A549 (cell line): ENCODE results near the gene PRCP. TPM values are rescaled to one million over a fixed set of nuclear protein-coding genes. Genes with fewer than 3 reads are reported as not detected.

ENCODE experiments used
- ATAC-seq, 2 experiments: fragments of 200-7000 bp in 1 of 2; fragments of >200 bp in 1 of 2; cut with Nextera tagmentation in 1 of 2; cut with Tn5 transposase in 1 of 2; 3 replicates each; pipeline versions ENCODE4 v1.8.0 to v1.9.1; 2018 to 2020; ENCODE audit warnings: mild to moderate bottlenecking in 1 of 2, moderate library complexity in 1 of 2
- CTCF ChIA-PET: fragments of 300-600 bp; sonication (Branson Sonifier 250); formaldehyde crosslinking; extraction: SDS; loops from one replicate; lab custom pipeline; 2021; ENCODE audit warnings: antibody characterized with exemption, inconsistent platforms; lab: Yijun Ruan, JAX
- POLR2A ChIA-PET: fragments of 350-600 bp; formaldehyde crosslinking; extraction: SDS; loops from one replicate; lab custom pipeline; 2021; ENCODE audit warnings: antibody characterized with exemption, inconsistent platforms; lab: Yijun Ruan, JAX
- DNase-seq, 2 experiments: peaks; one replicate each; pipeline versions ENCODE4 v3.0.0 to v3.0.0-alpha.2; 2011 to 2016; ENCODE audit warnings: low read depth in 1 of 2, low spot score in 1 of 2
- FAIRE-seq: peaks from 2 replicates; lab custom pipeline; 2011; peaks lifted over from hg19 to GRCh38; lab: Jason Lieb, UNC
- H3K27ac ChIP-seq, 2 experiments: fragments of >200 bp; sonication (Bioruptor Twin); formaldehyde crosslinking; 3 replicates each; pipeline ENCODE4 v1.5.1; 2016 to 2017
- H3K4me1 ChIP-seq: fragments of >200 bp; sonication (Bioruptor Twin); formaldehyde crosslinking; 3 replicates; pipeline ENCODE4 v1.6.1; 2016
- H3K4me2 ChIP-seq: fragments of >200 bp; sonication (Bioruptor Twin); formaldehyde crosslinking; 3 replicates; pipeline ENCODE4 v1.6.1; 2016
- H3K4me3 ChIP-seq: fragments of >200 bp; sonication (Bioruptor Twin); formaldehyde crosslinking; 3 replicates; pipeline ENCODE4 v1.5.1; 2016
- H3K9me3 ChIP-seq: fragments of >200 bp; sonication (Bioruptor Twin); formaldehyde crosslinking; 3 replicates; pipeline ENCODE4 v1.6.1; 2016
- BCL3 ChIP-seq: fragments of >200 bp; sonication (Bioruptor Twin); formaldehyde crosslinking; IDR thresholded peaks from 3 replicates; pipeline ENCODE4 v1.6.1; 2016
- CBX2 ChIP-seq: fragments of 200-600 bp; sonication (generic); IDR thresholded peaks from 2 replicates; pipeline ENCODE4 v1.6.1; 2016; ENCODE audit warnings: low read depth, mild to moderate bottlenecking, borderline replicate concordance
- CHD2 ChIP-seq: fragments of 150-350 bp; IDR thresholded peaks from 2 replicates; pipeline ENCODE4 v1.6.1; 2014; ENCODE audit warnings: low read length; ENCODE audit not compliant: partially characterized antibody
- CHD4 ChIP-seq: fragments of 200-600 bp; sonication (generic); IDR thresholded peaks from 2 replicates; pipeline ENCODE4 v1.6.1; 2016; ENCODE audit warnings: antibody characterized with exemption, mild to moderate bottlenecking, borderline replicate concordance
- CTCF ChIP-seq: fragments of >200 bp; sonication (Bioruptor Twin); formaldehyde crosslinking; IDR thresholded peaks from 3 replicates; pipeline ENCODE4 v1.5.1; 2016
- E2F6 ChIP-seq: IDR thresholded peaks from 2 replicates; pipeline ENCODE4 v1.6.1; 2012; ENCODE audit warnings: low read depth, borderline replicate concordance
- EP300 ChIP-seq, 2 experiments: fragments of >200 bp; sonication (Bioruptor Twin); formaldehyde crosslinking; IDR thresholded peaks; 2 replicates in 1 of 2; 3 replicates in 1 of 2; pipeline ENCODE4 v1.6.1; 2016 to 2017
- ESRRA ChIP-seq: fragments of 150-350 bp; IDR thresholded peaks from 2 replicates; pipeline ENCODE4 v1.6.1; 2014; ENCODE audit warnings: mild to moderate bottlenecking, low read length, borderline replicate concordance
- FOSL2 ChIP-seq, 2 experiments: fragments of 450-650 bp in 1 of 2; fragments of >200 bp in 1 of 2; sonication (Bioruptor Twin) in 1 of 2; formaldehyde crosslinking; IDR thresholded peaks; 2 replicates each; pipeline versions ENCODE4 v1.5.0 to v1.6.1; 2016 to 2020; ENCODE audit warnings: mild to moderate bottlenecking in 1 of 2, moderate library complexity in 1 of 2
- FOXS1 ChIP-seq: fragments of 250-450 bp; sonication (Bioruptor Pico); IDR thresholded peaks from 2 replicates; pipeline ENCODE4 v1.5.0; 2020; ENCODE audit warnings: mild to moderate bottlenecking, moderate library complexity
- HDAC2 ChIP-seq: fragments of 200-600 bp; sonication (generic); IDR thresholded peaks from 2 replicates; pipeline ENCODE4 v1.6.1; 2016
- HEYL ChIP-seq: fragments of 250-450 bp; sonication (Bioruptor Pico); IDR thresholded peaks from 2 replicates; pipeline ENCODE4 v1.8.0; 2021; ENCODE audit warnings: mild to moderate bottlenecking, moderate library complexity
- HOXB13 ChIP-seq: fragments of 250-450 bp; sonication (Bioruptor Pico); IDR thresholded peaks from 2 replicates; pipeline ENCODE4 v1.5.0; 2020; ENCODE audit warnings: low read depth, mild to moderate bottlenecking, moderate library complexity
- JUNB ChIP-seq: fragments of >200 bp; sonication (Bioruptor Twin); formaldehyde crosslinking; IDR thresholded peaks from 2 replicates; pipeline ENCODE4 v1.6.1; 2016
- KDM1A ChIP-seq: fragments of 200-600 bp; sonication (generic); IDR thresholded peaks from 2 replicates; pipeline ENCODE4 v1.6.1; 2016; ENCODE audit warnings: low read depth, mild to moderate bottlenecking
- MAX ChIP-seq: IDR thresholded peaks from 2 replicates; pipeline ENCODE4 v1.6.1; 2012
- MAZ ChIP-seq: fragments of 150-350 bp; IDR thresholded peaks from 2 replicates; pipeline ENCODE4 v1.6.1; 2014; ENCODE audit warnings: antibody characterized with exemption, low read depth, low read length, borderline replicate concordance
- NFE2L2 ChIP-seq: fragments of 150-350 bp; conservative IDR thresholded peaks from 2 replicates; pipeline ENCODE4 v1.6.1; 2014; ENCODE audit warnings: low read length
- POLR2A ChIP-seq: IDR thresholded peaks from 2 replicates; pipeline ENCODE4 v1.6.1; 2012; ENCODE audit warnings: mild to moderate bottlenecking, low read length
- POLR2AphosphoS2 ChIP-seq: conservative IDR thresholded peaks from 2 replicates; pipeline ENCODE4 v1.6.1; 2012; ENCODE audit warnings: low read length, improper control_type of control experiment, inconsistent platforms
- RAD21 ChIP-seq, 2 experiments: fragments of >200 bp in 1 of 2; sonication (Bioruptor Twin) in 1 of 2; formaldehyde crosslinking in 1 of 2; IDR thresholded peaks in 1 of 2; conservative IDR thresholded peaks in 1 of 2; 2 replicates in 1 of 2; 3 replicates in 1 of 2; pipeline ENCODE4 v1.6.1; 2012 to 2018; ENCODE audit warnings: inconsistent platforms in 1 of 2
- RFX5 ChIP-seq: fragments of 450-650 bp; IDR thresholded peaks from 2 replicates; pipeline ENCODE4 v1.7.1; 2014; ENCODE audit warnings: antibody characterized with exemption, mild to moderate bottlenecking, moderate library complexity
- SMC3 ChIP-seq: fragments of >200 bp; sonication (Bioruptor Twin); formaldehyde crosslinking; IDR thresholded peaks from 3 replicates; pipeline ENCODE4 v1.6.1; 2018; ENCODE audit warnings: inconsistent platforms
- ZNF302 ChIP-seq: fragments of 250-450 bp; sonication (Bioruptor Pico); IDR thresholded peaks from 2 replicates; pipeline ENCODE4 v1.9.0; 2021; ENCODE audit warnings: inconsistent platforms, mild to moderate bottlenecking, moderate library complexity
- ZSCAN20 ChIP-seq: fragments of 250-450 bp; sonication (Bioruptor Pico); IDR thresholded peaks from 2 replicates; pipeline ENCODE4 v1.8.0; 2022; ENCODE audit warnings: mild to moderate bottlenecking, moderate library complexity
- WGBS: methylation state at CpG from one replicate; pipeline ENCODE4 v1.1.6; 2017; ENCODE audit errors: missing lambda C conversion rate; 5-methylcytosine and 5-hydroxymethylcytosine counted together
- polyA plus RNA-seq, 4 experiments: library from polyadenylated mRNA; depleted of rRNA in 3 of 4; stranded (reverse); fragments of >200 nt; fragmentation: RNase III in 1 of 4; extraction: RNeasy Plus Mini Kit Qiagen cat#74134 plus additional on column Dnase treatment in 1 of 4; gene quantifications; 2 replicates in 3 of 4; 3 replicates in 1 of 4; pipeline ENCODE4 v1.2.3, GENCODE V29; 2011 to 2017

Gene PRCP
- polyA plus RNA-seq, 2 of the 4 experiments (the other 2 are of a cell fraction) = 49.8 to 86.2 TPM

- Histone ChIP-seq H3K4me3 (no peak overlapping the region), H3K4me2 (no peak overlapping the region), H3K27ac (no peak overlapping the region), H3K9me3 (no peaks in the 10 kb centered on the region), H3K4me1 (0 out of 3 replicates have a peak, but pooled peaks cover 5% of the 10 kb centered on the region)
- DNase-seq (no peak), FAIRE-seq (no peak), ATAC-seq (no peak)
- ChIA-PET POLR2A (no interaction called here), CTCF (interaction anchor here (0.7 to 1.0 kb wide), 2 partner anchors 222 to 309 kb away, joined by 3 read pairs; no protein-coding TSS in a partner anchor)
- TF ChIP-seq KDM1A (no peak), BCL3 (no peak), POLR2A (no peak), MAZ (no peak), JUNB (no peak), FOSL2 (IDR thresholded peaks at IDR 0.05) (no peak), FOSL2 (CRISPR knock-in tag; IDR thresholded peaks at IDR 0.05) (no peak), HDAC2 (no peak), EP300 (IDR thresholded peaks at IDR 0.05) (no peak), SMC3 (no peak), E2F6 (no peak), ESRRA (no peak), CHD4 (no peak), POLR2AphosphoS2 (no peak), ZSCAN20 (CRISPR knock-in tag) (no peak), RFX5 (no peak), MAX (no peak), ZNF302 (CRISPR knock-in tag) (no peak), HEYL (CRISPR knock-in tag) (no peak), CBX2 (no peak), FOXS1 (CRISPR knock-in tag) (no peak)
- 96% methylated on average over 10 of the region's 10 CpGs for WGBS
Measured at GRCh38 chr11:82929121-82929520, 28.9 kb upstream of the PRCP start.

GRCh38 chr11:82927264-82927880, 27.1 kb upstream of the PRCP start:
- POLR2A ChIA-PET = interaction anchor here (1.0 kb wide), 2 partner anchors 27 to 229 kb away, joined by 3 read pairs; partner anchors contain the start of genes PCF11 and PRCP
- H3K9me3 ChIP-seq = no peaks in the 10 kb centered on the region
- 0 out of 3 replicates have a peak, but pooled peaks cover 5% of the 10 kb centered on the region for H3K4me1 ChIP-seq
- peak; percentile 93 to 96 for ATAC-seq
- CTCF ChIA-PET = interaction anchor here (0.9 to 2.2 kb wide), 9 partner anchors 9 to 143 kb away, joined by 3 to 6 read pairs (median 3); partner anchors contain the start of gene PRCP
- TF ChIP-seq CTCF (peak; percentile 90), JUNB (no peak), CHD2 (no peak), ZSCAN20 (CRISPR knock-in tag) (no peak), SMC3 (peak; percentile 74), ZNF302 (CRISPR knock-in tag) (no peak), FOSL2 (IDR thresholded peaks at IDR 0.05) (peak; percentile 14; the same call in 1 of the 2 replicates), FOSL2 (CRISPR knock-in tag; IDR thresholded peaks at IDR 0.05) (peak; percentile 87), RAD21 (conservative IDR thresholded peaks at IDR 0.05 in 1 of 2, IDR thresholded peaks at IDR 0.05 in 1 of 2) (peak; percentile 57 to 61), NFE2L2 (no peak), HOXB13 (CRISPR knock-in tag) (no peak)
- FAIRE-seq = no peak
- no peak overlapping the region for H3K4me2 ChIP-seq
- peak; percentile 58 to 65 for DNase-seq
- no peak overlapping the region for H3K4me3 ChIP-seq
- H3K27ac ChIP-seq = no peak overlapping the region
